HepG2 (cell line): ENCODE results near the gene SYCE1L. TPM values are rescaled to one million over a fixed set of nuclear protein-coding genes. Genes with fewer than 3 reads are reported as not detected.

Experiments used
- ARID4A ChIP-seq: sonication (generic); formaldehyde crosslinking; IDR thresholded peaks from 2 replicates; pipeline ENCODE4 v1.5.0; 2020; ENCODE audit warnings: mild to moderate bottlenecking, missing genetic modification reagents, borderline replicate concordance
- BRD4 ChIP-seq: sonication (generic); formaldehyde crosslinking; IDR thresholded peaks from 2 replicates; pipeline ENCODE4 v1.4.0; 2020; ENCODE audit warnings: missing genetic modification reagents
- GATAD2A ChIP-seq: IDR thresholded peaks from 2 replicates; pipeline ENCODE4 v1.6.1; 2016
- HOXA3 ChIP-seq: sonication (generic); formaldehyde crosslinking; IDR thresholded peaks from 2 replicates; pipeline ENCODE4 v1.5.0; 2020; ENCODE audit warnings: missing genetic modification reagents
- MAFF ChIP-seq: IDR thresholded peaks from 2 replicates; pipeline ENCODE4 v1.6.1; 2011; ENCODE audit warnings: low read depth, low read length, improper control_type of control experiment
- NKX3-1 ChIP-seq: sonication (generic); formaldehyde crosslinking; IDR thresholded peaks from 2 replicates; pipeline ENCODE4 v1.5.0; 2020; ENCODE audit warnings: missing genetic modification reagents
- ZNF18 ChIP-seq: sonication (generic); formaldehyde crosslinking; IDR thresholded peaks from 2 replicates; pipeline ENCODE4 v1.8.0; 2022; ENCODE audit warnings: mild to moderate bottlenecking, missing genetic modification reagents; ENCODE audit not compliant: insufficient replicate concordance
- ZNF343 ChIP-seq: sonication (generic); formaldehyde crosslinking; IDR thresholded peaks from 2 replicates; pipeline ENCODE4 v1.4.0; 2020; ENCODE audit warnings: mild to moderate bottlenecking, missing genetic modification reagents
- ZNF567 ChIP-seq: sonication (generic); formaldehyde crosslinking; IDR thresholded peaks from 2 replicates; pipeline ENCODE4 v1.8.1; 2023; ENCODE audit warnings: mild to moderate bottlenecking, missing genetic modification reagents, borderline replicate concordance
- polyA plus RNA-seq, 8 experiments: library from polyadenylated mRNA; depleted of rRNA in 3 of 8; stranded (reverse) in 7 of 8; unstranded in 1 of 8; fragments of >200 nt; fragmentation: Illumina TruSeq in 4 of 8; extraction: Trizol in 4 of 8; gene quantifications; 2 replicates each; pipeline versions ENCODE4 v1.2.1 to v1.2.3, GENCODE V29; 2011 to 2016; ENCODE audit warnings: low read depth in 4 of 8, missing spikeins in 1 of 8, mixed read lengths in 1 of 8; ENCODE audit not compliant: insufficient read depth in 1 of 8
- total RNA-seq, 5 experiments: library from RNA; depleted of rRNA; stranded (reverse); fragments of >200 nt; fragmentation: Illumina TruSeq; extraction: Trizol; gene quantifications; 2 replicates each; pipeline ENCODE4 v1.2.3, GENCODE V29; 2016; ENCODE audit warnings: low read depth in 1 of 5
- TF ChIP-seq, protein P1 (sequence below), 2 experiments: sonication (generic) in 1 of 2; formaldehyde crosslinking in 1 of 2; IDR thresholded peaks; 2 replicates each; pipeline versions ENCODE4 v1.6.1 to v1.9.0; 2014 to 2022; ENCODE audit warnings: antibody characterized with exemption in 1 of 2, borderline replicate concordance in 1 of 2, inconsistent platforms in 1 of 2, low read depth in 1 of 2, missing genetic modification reagents in 1 of 2
- TF ChIP-seq, protein P2 (sequence below): sonication (generic); formaldehyde crosslinking; IDR thresholded peaks from 2 replicates; pipeline ENCODE4 v1.5.0; 2020; ENCODE audit warnings: missing genetic modification reagents
- TF ChIP-seq, protein P3 (sequence below): sonication (generic); formaldehyde crosslinking; IDR thresholded peaks from 2 replicates; pipeline ENCODE4 v1.4.0; 2020; ENCODE audit warnings: missing genetic modification reagents

SYCE1L gene
- total and polyA plus RNA-seq, 2 of the 13 experiments (the other 11 are each of a cell fraction or from before 2014, with no cell fraction given), result 0.22 TPM; not detected in 1

- peak; percentile 98 for TF ChIP-seq ARID4A (CRISPR knock-in tag)
- 0 out of 2 replicates have a peak, but pooled peaks have one; percentile 51 for TF ChIP-seq ZNF567 (CRISPR knock-in tag)
- TF ChIP-seq, protein P1, sequence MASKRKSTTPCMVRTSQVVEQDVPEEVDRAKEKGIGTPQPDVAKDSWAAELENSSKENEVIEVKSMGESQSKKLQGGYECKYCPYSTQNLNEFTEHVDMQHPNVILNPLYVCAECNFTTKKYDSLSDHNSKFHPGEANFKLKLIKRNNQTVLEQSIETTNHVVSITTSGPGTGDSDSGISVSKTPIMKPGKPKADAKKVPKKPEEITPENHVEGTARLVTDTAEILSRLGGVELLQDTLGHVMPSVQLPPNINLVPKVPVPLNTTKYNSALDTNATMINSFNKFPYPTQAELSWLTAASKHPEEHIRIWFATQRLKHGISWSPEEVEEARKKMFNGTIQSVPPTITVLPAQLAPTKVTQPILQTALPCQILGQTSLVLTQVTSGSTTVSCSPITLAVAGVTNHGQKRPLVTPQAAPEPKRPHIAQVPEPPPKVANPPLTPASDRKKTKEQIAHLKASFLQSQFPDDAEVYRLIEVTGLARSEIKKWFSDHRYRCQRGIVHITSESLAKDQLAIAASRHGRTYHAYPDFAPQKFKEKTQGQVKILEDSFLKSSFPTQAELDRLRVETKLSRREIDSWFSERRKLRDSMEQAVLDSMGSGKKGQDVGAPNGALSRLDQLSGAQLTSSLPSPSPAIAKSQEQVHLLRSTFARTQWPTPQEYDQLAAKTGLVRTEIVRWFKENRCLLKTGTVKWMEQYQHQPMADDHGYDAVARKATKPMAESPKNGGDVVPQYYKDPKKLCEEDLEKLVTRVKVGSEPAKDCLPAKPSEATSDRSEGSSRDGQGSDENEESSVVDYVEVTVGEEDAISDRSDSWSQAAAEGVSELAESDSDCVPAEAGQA (IDR thresholded peaks at IDR 0.05; ENCODE audit: low read depth), result peak; percentile 36; the same call in 1 of the 2 replicates
- TF ChIP-seq, protein P1 (CRISPR knock-in tag; IDR thresholded peaks at IDR 0.05; ENCODE audit: borderline replicate concordance), result no peak
- TF ChIP-seq, protein P2, sequence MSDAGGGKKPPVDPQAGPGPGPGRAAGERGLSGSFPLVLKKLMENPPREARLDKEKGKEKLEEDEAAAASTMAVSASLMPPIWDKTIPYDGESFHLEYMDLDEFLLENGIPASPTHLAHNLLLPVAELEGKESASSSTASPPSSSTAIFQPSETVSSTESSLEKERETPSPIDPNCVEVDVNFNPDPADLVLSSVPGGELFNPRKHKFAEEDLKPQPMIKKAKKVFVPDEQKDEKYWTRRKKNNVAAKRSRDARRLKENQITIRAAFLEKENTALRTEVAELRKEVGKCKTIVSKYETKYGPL (CRISPR knock-in tag), result 0 out of 2 replicates have a peak, but pooled peaks have one; percentile 9
- no peak for TF ChIP-seq NKX3-1 (CRISPR knock-in tag)
- 0 out of 2 replicates have a peak, but pooled peaks have one; percentile 56 for TF ChIP-seq BRD4
- peak; percentile 55; the same call in 1 of the 2 replicates for TF ChIP-seq MAFF
- TF ChIP-seq GATAD2A, result no peak; the same call in 1 of the 2 replicates
- TF ChIP-seq, protein P3, sequence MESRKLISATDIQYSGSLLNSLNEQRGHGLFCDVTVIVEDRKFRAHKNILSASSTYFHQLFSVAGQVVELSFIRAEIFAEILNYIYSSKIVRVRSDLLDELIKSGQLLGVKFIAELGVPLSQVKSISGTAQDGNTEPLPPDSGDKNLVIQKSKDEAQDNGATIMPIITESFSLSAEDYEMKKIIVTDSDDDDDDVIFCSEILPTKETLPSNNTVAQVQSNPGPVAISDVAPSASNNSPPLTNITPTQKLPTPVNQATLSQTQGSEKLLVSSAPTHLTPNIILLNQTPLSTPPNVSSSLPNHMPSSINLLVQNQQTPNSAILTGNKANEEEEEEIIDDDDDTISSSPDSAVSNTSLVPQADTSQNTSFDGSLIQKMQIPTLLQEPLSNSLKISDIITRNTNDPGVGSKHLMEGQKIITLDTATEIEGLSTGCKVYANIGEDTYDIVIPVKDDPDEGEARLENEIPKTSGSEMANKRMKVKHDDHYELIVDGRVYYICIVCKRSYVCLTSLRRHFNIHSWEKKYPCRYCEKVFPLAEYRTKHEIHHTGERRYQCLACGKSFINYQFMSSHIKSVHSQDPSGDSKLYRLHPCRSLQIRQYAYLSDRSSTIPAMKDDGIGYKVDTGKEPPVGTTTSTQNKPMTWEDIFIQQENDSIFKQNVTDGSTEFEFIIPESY (CRISPR knock-in tag), result peak; percentile 38; the same call in 1 of the 2 replicates
- peak; percentile 69 for TF ChIP-seq HOXA3
- TF ChIP-seq ZNF343 (CRISPR knock-in tag), result no peak
- no peak for TF ChIP-seq ZNF18 (CRISPR knock-in tag)
These were observed 8.5 kb upstream of the SYCE1L start, which contains the start of gene MON1B (continued) for GRCh38 chr16:77190478-77191258.
